HuH-7.5 (cell line): ENCODE data around the gene RPL27.
A peak's percentile ranks its signal among the peaks of the same experiment; 100 is the strongest.

ENCODE experiments used
- DNase-seq: peaks from one replicate; pipeline ENCODE4 v3.0.0; 2011; ENCODE audit warnings: low spot score

RPL27 gene

GRCh38 chr17:43020789-43021740 is 22.8 kb downstream of the RPL27 start:
- DNase-seq = peak; percentile 77

- peak; percentile 86 for DNase-seq
These were observed 23.7 kb downstream of the RPL27 start, which contains the start of gene VAT1 for GRCh38 chr17:43021741-43022512. VAT1 (minus strand) TSS chr17:43022385; CDS start chr17:43022322, 63 bp downstream.

- peak; percentile 99 for DNase-seq
These were observed 26.4 kb downstream of the RPL27 start, which contains the start of gene RND2 for GRCh38 chr17:43024407-43025289. RND2 (plus strand) TSS chr17:43025231; CDS start chr17:43025348, 117 bp downstream.

GRCh38 chr17:43025290-43025657 is 27.1 kb downstream of the RPL27 start:
- DNase-seq = no peak

GRCh38 chr17:43025766-43026537 is 27.7 kb downstream of the RPL27 start:
- no peak for DNase-seq

- no peak for DNase-seq
These were observed 28.4 kb downstream of the RPL27 start for GRCh38 chr17:43026595-43026994.

- DNase-seq = no peak
These were observed 29.1 kb downstream of the RPL27 start for GRCh38 chr17:43027091-43028032.

GRCh38 chr17:43028221-43028861 is 30.1 kb downstream of the RPL27 start:
- no peak for DNase-seq

GRCh38 chr17:43030137-43030767 is 32.0 kb downstream of the RPL27 start:
- DNase-seq = no peak

GRCh38 chr17:43031666-43032065 is 33.4 kb downstream of the RPL27 start:
- DNase-seq = no peak

- DNase-seq = no peak
These were observed 36.0 kb downstream of the RPL27 start for GRCh38 chr17:43033948-43034881.

GRCh38 chr17:43034894-43035293 is 36.7 kb downstream of the RPL27 start:
- no peak for DNase-seq

GRCh38 chr17:43039646-43040045 is 41.4 kb downstream of the RPL27 start:
- no peak for DNase-seq

- no peak for DNase-seq
These were observed 42.4 kb downstream of the RPL27 start for GRCh38 chr17:43040655-43041054.

GRCh38 chr17:43042025-43042628 is 43.9 kb downstream of the RPL27 start:
- DNase-seq = no peak

GRCh38 chr17:43043307-43043706 is 45.1 kb downstream of the RPL27 start:
- DNase-seq = no peak

GRCh38 chr17:43044024-43044423 is 45.8 kb downstream of the RPL27 start:
- no peak for DNase-seq
